Measurements from ENCODE around the gene MPP4. TPM values are rescaled to one million over a fixed set of nuclear protein-coding genes. Genes with fewer than 3 reads are reported as not detected.
A peak's percentile ranks its signal among the peaks of the same experiment; 100 is the strongest.

Gene MPP4
- total and polyA plus RNA-seq, 2 of the 13 experiments (the other 11 are each of a cell fraction or from before 2014, with no cell fraction given), result not detected

DNA sequence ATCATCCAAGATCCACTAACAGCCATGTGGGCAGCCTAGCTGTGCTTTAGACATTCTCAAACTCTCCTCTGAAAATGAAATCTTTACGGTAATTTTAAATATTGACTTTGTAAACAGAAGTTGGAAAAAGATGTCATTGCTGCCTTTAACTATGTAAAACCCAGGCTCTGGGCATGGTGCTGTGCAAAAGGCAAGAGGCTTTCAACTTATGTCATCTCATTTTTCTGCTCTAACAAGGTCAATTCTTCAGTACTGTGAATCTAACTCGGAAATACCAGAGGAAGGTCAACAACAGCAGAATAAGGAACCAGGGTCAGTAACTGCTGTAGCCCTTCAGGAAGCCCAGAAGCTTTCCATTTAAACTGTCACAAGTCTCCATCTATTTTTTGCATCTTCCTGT is 37.0 kb upstream of the MPP4 start (continued):
- TF ChIP-seq, protein P1, sequence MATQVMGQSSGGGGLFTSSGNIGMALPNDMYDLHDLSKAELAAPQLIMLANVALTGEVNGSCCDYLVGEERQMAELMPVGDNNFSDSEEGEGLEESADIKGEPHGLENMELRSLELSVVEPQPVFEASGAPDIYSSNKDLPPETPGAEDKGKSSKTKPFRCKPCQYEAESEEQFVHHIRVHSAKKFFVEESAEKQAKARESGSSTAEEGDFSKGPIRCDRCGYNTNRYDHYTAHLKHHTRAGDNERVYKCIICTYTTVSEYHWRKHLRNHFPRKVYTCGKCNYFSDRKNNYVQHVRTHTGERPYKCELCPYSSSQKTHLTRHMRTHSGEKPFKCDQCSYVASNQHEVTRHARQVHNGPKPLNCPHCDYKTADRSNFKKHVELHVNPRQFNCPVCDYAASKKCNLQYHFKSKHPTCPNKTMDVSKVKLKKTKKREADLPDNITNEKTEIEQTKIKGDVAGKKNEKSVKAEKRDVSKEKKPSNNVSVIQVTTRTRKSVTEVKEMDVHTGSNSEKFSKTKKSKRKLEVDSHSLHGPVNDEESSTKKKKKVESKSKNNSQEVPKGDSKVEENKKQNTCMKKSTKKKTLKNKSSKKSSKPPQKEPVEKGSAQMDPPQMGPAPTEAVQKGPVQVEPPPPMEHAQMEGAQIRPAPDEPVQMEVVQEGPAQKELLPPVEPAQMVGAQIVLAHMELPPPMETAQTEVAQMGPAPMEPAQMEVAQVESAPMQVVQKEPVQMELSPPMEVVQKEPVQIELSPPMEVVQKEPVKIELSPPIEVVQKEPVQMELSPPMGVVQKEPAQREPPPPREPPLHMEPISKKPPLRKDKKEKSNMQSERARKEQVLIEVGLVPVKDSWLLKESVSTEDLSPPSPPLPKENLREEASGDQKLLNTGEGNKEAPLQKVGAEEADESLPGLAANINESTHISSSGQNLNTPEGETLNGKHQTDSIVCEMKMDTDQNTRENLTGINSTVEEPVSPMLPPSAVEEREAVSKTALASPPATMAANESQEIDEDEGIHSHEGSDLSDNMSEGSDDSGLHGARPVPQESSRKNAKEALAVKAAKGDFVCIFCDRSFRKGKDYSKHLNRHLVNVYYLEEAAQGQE (IDR thresholded peaks at IDR 0.05; ENCODE audit: borderline replicate concordance in 1 of 2, low read depth in 1 of 2, low read length in 2 of 2), result no peak
- TF ChIP-seq, protein P2, sequence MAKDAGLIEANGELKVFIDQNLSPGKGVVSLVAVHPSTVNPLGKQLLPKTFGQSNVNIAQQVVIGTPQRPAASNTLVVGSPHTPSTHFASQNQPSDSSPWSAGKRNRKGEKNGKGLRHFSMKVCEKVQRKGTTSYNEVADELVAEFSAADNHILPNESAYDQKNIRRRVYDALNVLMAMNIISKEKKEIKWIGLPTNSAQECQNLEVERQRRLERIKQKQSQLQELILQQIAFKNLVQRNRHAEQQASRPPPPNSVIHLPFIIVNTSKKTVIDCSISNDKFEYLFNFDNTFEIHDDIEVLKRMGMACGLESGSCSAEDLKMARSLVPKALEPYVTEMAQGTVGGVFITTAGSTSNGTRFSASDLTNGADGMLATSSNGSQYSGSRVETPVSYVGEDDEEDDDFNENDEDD (CRISPR knock-in tag; IDR thresholded peaks at IDR 0.05; ENCODE audit: borderline replicate concordance), result no peak
- no peak for TF ChIP-seq HOXA7 (CRISPR knock-in tag; IDR thresholded peaks at IDR 0.05)
- TF ChIP-seq, protein P3, sequence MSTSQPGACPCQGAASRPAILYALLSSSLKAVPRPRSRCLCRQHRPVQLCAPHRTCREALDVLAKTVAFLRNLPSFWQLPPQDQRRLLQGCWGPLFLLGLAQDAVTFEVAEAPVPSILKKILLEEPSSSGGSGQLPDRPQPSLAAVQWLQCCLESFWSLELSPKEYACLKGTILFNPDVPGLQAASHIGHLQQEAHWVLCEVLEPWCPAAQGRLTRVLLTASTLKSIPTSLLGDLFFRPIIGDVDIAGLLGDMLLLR (CRISPR knock-in tag; IDR thresholded peaks at IDR 0.05), result no peak
- no peak for TF ChIP-seq SETDB1 (CRISPR knock-in tag; IDR thresholded peaks at IDR 0.05; ENCODE audit: borderline replicate concordance)
- TF ChIP-seq NKX3-1 (CRISPR knock-in tag; IDR thresholded peaks at IDR 0.05), result no peak
- TF ChIP-seq, protein P4, sequence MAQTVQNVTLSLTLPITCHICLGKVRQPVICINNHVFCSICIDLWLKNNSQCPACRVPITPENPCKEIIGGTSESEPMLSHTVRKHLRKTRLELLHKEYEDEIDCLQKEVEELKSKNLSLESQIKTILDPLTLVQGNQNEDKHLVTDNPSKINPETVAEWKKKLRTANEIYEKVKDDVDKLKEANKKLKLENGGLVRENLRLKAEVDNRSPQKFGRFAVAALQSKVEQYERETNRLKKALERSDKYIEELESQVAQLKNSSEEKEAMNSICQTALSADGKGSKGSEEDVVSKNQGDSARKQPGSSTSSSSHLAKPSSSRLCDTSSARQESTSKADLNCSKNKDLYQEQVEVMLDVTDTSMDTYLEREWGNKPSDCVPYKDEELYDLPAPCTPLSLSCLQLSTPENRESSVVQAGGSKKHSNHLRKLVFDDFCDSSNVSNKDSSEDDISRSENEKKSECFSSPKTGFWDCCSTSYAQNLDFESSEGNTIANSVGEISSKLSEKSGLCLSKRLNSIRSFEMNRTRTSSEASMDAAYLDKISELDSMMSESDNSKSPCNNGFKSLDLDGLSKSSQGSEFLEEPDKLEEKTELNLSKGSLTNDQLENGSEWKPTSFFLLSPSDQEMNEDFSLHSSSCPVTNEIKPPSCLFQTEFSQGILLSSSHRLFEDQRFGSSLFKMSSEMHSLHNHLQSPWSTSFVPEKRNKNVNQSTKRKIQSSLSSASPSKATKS (CRISPR knock-in tag; IDR thresholded peaks at IDR 0.05), result no peak
- TF ChIP-seq SIX1 (CRISPR knock-in tag; IDR thresholded peaks at IDR 0.05; ENCODE audit: borderline replicate concordance), result peak; percentile 22; the same call in 1 of the 2 replicates
- no peak for TF ChIP-seq ZNF629 (CRISPR knock-in tag; conservative IDR thresholded peaks at IDR 0.05)
- no peak for TF ChIP-seq ZBTB8A (CRISPR knock-in tag; IDR thresholded peaks at IDR 0.05; ENCODE audit: borderline replicate concordance, low read depth)
- peak; percentile 58; the same call in 1 of the 2 replicates for TF ChIP-seq MIXL1 (CRISPR knock-in tag; IDR thresholded peaks at IDR 0.05)
- TF ChIP-seq ARHGAP35 (CRISPR knock-in tag; IDR thresholded peaks at IDR 0.05; ENCODE audit: borderline replicate concordance), result no peak
- 0 out of 2 replicates have a peak, but pooled peaks have one; percentile 14 for TF ChIP-seq RARA (CRISPR knock-in tag; IDR thresholded peaks at IDR 0.05)
- TF ChIP-seq KLF12 (CRISPR knock-in tag; IDR thresholded peaks at IDR 0.05; ENCODE audit: borderline replicate concordance), result no peak
- TF ChIP-seq, protein P5, sequence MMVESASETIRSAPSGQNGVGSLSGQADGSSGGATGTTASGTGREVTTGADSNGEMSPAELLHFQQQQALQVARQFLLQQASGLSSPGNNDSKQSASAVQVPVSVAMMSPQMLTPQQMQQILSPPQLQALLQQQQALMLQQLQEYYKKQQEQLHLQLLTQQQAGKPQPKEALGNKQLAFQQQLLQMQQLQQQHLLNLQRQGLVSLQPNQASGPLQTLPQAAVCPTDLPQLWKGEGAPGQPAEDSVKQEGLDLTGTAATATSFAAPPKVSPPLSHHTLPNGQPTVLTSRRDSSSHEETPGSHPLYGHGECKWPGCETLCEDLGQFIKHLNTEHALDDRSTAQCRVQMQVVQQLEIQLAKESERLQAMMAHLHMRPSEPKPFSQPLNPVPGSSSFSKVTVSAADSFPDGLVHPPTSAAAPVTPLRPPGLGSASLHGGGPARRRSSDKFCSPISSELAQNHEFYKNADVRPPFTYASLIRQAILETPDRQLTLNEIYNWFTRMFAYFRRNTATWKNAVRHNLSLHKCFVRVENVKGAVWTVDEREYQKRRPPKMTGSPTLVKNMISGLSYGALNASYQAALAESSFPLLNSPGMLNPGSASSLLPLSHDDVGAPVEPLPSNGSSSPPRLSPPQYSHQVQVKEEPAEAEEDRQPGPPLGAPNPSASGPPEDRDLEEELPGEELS (CRISPR knock-in tag; IDR thresholded peaks at IDR 0.05), result peak; percentile 59; the same call in 1 of the 2 replicates
- no peak for TF ChIP-seq MTA1 (CRISPR knock-in tag; IDR thresholded peaks at IDR 0.05; ENCODE audit: borderline replicate concordance)
- no peak for TF ChIP-seq RBFOX2 (IDR thresholded peaks at IDR 0.05; ENCODE audit: low read depth, low read length)
- no peak for TF ChIP-seq CAMTA2 (CRISPR knock-in tag; IDR thresholded peaks at IDR 0.05; ENCODE audit: borderline replicate concordance)
- TF ChIP-seq NFIC (IDR thresholded peaks at IDR 0.05; ENCODE audit: low read length), result no peak
